Activated CD8-positive, alpha-beta memory T cell treated with anti-CD3 and anti-CD28 coated beads, Interleukin-2, amount 50 U/mL, for 48 hours (primary cell): ENCODE measurements around the gene BRAT1.
"Not testable (repeated sequence)": the region's sequence is repeated elsewhere in the genome, so short reads cannot be mapped to it uniquely, and the experiment has no call there.

Source experiments
- DNase-seq: peaks from one replicate; pipeline ENCODE4 v3.0.0-alpha.2; 2020

BRAT1 gene

GRCh38 chr7:2583798-2584580 is 28.7 kb upstream of the BRAT1 start:
- no peak for DNase-seq

GRCh38 chr7:2582006-2582735 is 26.8 kb upstream of the BRAT1 start:
- DNase-seq: no peak

- no peak for DNase-seq
Observed at GRCh38 chr7:2580636-2581035, 25.3 kb upstream of the BRAT1 start.

- DNase-seq: no peak
Observed at GRCh38 chr7:2577914-2578680, 22.8 kb upstream of the BRAT1 start.

GRCh38 chr7:2576742-2577491 is 21.6 kb upstream of the BRAT1 start:
- no peak for DNase-seq

- no peak for DNase-seq
Observed at GRCh38 chr7:2575733-2576340, 20.5 kb upstream of the BRAT1 start.

- no peak for DNase-seq
Observed at GRCh38 chr7:2575046-2575732, 19.9 kb upstream of the BRAT1 start.

GRCh38 chr7:2573761-2574160 is 18.4 kb upstream of the BRAT1 start:
- no peak for DNase-seq

GRCh38 chr7:2572101-2572842 is 16.9 kb upstream of the BRAT1 start:
- DNase-seq: no peak

- DNase-seq: no peak
Observed at GRCh38 chr7:2571409-2571808, 16.1 kb upstream of the BRAT1 start.

- no peak for DNase-seq
Observed at GRCh38 chr7:2570021-2570420, 14.7 kb upstream of the BRAT1 start.

- DNase-seq: no peak
Observed at GRCh38 chr7:2569421-2569820, 14.1 kb upstream of the BRAT1 start.

- no peak for DNase-seq
Observed at GRCh38 chr7:2568521-2569223, 13.3 kb upstream of the BRAT1 start.

- DNase-seq: no peak
Observed at GRCh38 chr7:2567679-2568278, 12.5 kb upstream of the BRAT1 start.

- DNase-seq: no peak
Observed at GRCh38 chr7:2566890-2567678, 11.8 kb upstream of the BRAT1 start.

- no peak for DNase-seq
Observed at GRCh38 chr7:2566348-2566889, 11.1 kb upstream of the BRAT1 start.

- no peak for DNase-seq
Observed at GRCh38 chr7:2564970-2565540, 9.7 kb upstream of the BRAT1 start.

GRCh38 chr7:2563955-2564354 is 8.6 kb upstream of the BRAT1 start:
- not testable (repeated sequence) for DNase-seq
